HepG2 (cell line): ENCODE data around the gene GAS2. TPM values are rescaled to one million over a fixed set of nuclear protein-coding genes. Genes with fewer than 3 reads are reported as not detected.

ENCODE experiments used
- CBFB ChIP-seq: sonication (generic); formaldehyde crosslinking; IDR thresholded peaks from 2 replicates; pipeline ENCODE4 v1.4.0; 2020; ENCODE audit warnings: missing genetic modification reagents
- CEBPB ChIP-seq: IDR thresholded peaks from 2 replicates; pipeline ENCODE4 v1.6.1; 2011; ENCODE audit warnings: low read depth, low read length, improper control_type of control experiment, borderline replicate concordance
- CSRNP2 ChIP-seq: sonication (generic); formaldehyde crosslinking; conservative IDR thresholded peaks from 2 replicates; pipeline ENCODE4 v1.8.0; 2022; ENCODE audit warnings: low read depth, missing genetic modification reagents
- GATAD2A ChIP-seq: IDR thresholded peaks from 2 replicates; pipeline ENCODE4 v1.6.1; 2016
- HMGXB3 ChIP-seq: sonication (generic); formaldehyde crosslinking; IDR thresholded peaks from 2 replicates; pipeline ENCODE4 v1.4.0; 2020; ENCODE audit warnings: missing genetic modification reagents, borderline replicate concordance
- KLF16 ChIP-seq, 2 experiments: sonication (generic) in 1 of 2; formaldehyde crosslinking in 1 of 2; IDR thresholded peaks; 2 replicates each; pipeline versions ENCODE4 v1.6.1 to v1.8.0; 2016 to 2023; ENCODE audit warnings: missing genetic modification reagents in 2 of 2, missing compliant biosample characterization in 1 of 2
- MXD4 ChIP-seq: IDR thresholded peaks from 2 replicates; pipeline ENCODE4 v1.6.1; 2016; ENCODE audit warnings: mild to moderate bottlenecking, missing biosample characterization, missing genetic modification reagents
- NFE2 ChIP-seq: sonication (generic); formaldehyde crosslinking; IDR thresholded peaks from 2 replicates; pipeline ENCODE4 v1.4.0; 2020; ENCODE audit warnings: missing genetic modification reagents
- RCOR2 ChIP-seq: IDR thresholded peaks from 2 replicates; pipeline ENCODE4 v1.6.1; 2016; ENCODE audit warnings: missing biosample characterization, missing genetic modification reagents
- RNF2 ChIP-seq: fragments of 450-650 bp; conservative IDR thresholded peaks from 2 replicates; pipeline ENCODE4 v1.6.1; 2016; ENCODE audit warnings: low read depth
- SMAD3 ChIP-seq: sonication (generic); formaldehyde crosslinking; IDR thresholded peaks from 2 replicates; pipeline ENCODE4 v1.4.0; 2020; ENCODE audit warnings: missing genetic modification reagents
- SP5 ChIP-seq: IDR thresholded peaks from 2 replicates; pipeline ENCODE4 v1.6.1; 2016; ENCODE audit warnings: low read depth, borderline replicate concordance
- SSRP1 ChIP-seq: IDR thresholded peaks from 2 replicates; pipeline ENCODE4 v1.6.1; 2016; ENCODE audit warnings: control low read depth
- TBP ChIP-seq: sonication (generic); formaldehyde crosslinking; IDR thresholded peaks from 2 replicates; pipeline ENCODE4 v1.5.0; 2020; ENCODE audit warnings: missing genetic modification reagents
- THAP9 ChIP-seq: sonication (generic); formaldehyde crosslinking; IDR thresholded peaks from 2 replicates; pipeline ENCODE4; 2020; ENCODE audit warnings: missing genetic modification reagents, mild to moderate bottlenecking, borderline replicate concordance
- ZFY ChIP-seq: sonication (generic); formaldehyde crosslinking; IDR thresholded peaks from 2 replicates; pipeline ENCODE4 v1.4.0; 2020; ENCODE audit warnings: missing genetic modification reagents
- ZNF510 ChIP-seq: sonication (generic); formaldehyde crosslinking; IDR thresholded peaks from 2 replicates; pipeline ENCODE4 v1.4.0; 2020; ENCODE audit warnings: low read depth, mild to moderate bottlenecking, missing genetic modification reagents
- ZNF597 ChIP-seq: sonication (generic); formaldehyde crosslinking; IDR thresholded peaks from 2 replicates; pipeline ENCODE4 v1.5.0; 2020; ENCODE audit warnings: missing genetic modification reagents
- ZNF800 ChIP-seq: sonication (generic); formaldehyde crosslinking; IDR thresholded peaks from 2 replicates; pipeline ENCODE4 v1.4.0; 2020; ENCODE audit warnings: missing genetic modification reagents
- ZSCAN20 ChIP-seq: sonication (generic); formaldehyde crosslinking; IDR thresholded peaks from 2 replicates; pipeline ENCODE4 v1.4.0; 2020; ENCODE audit warnings: missing genetic modification reagents, mild to moderate bottlenecking, borderline replicate concordance
- polyA plus RNA-seq, 8 experiments: library from polyadenylated mRNA; depleted of rRNA in 3 of 8; stranded (reverse) in 7 of 8; unstranded in 1 of 8; fragments of >200 nt; fragmentation: Illumina TruSeq in 4 of 8; extraction: Trizol in 4 of 8; gene quantifications; 2 replicates each; pipeline versions ENCODE4 v1.2.1 to v1.2.3, GENCODE V29; 2011 to 2016; ENCODE audit warnings: low read depth in 4 of 8, missing spikeins in 1 of 8, mixed read lengths in 1 of 8; ENCODE audit not compliant: insufficient read depth in 1 of 8
- total RNA-seq, 5 experiments: library from RNA; depleted of rRNA; stranded (reverse); fragments of >200 nt; fragmentation: Illumina TruSeq; extraction: Trizol; gene quantifications; 2 replicates each; pipeline ENCODE4 v1.2.3, GENCODE V29; 2016; ENCODE audit warnings: low read depth in 1 of 5

Gene GAS2
- total and polyA plus RNA-seq, 2 of the 13 experiments (the other 11 are each of a cell fraction or from before 2014, with no cell fraction given), result 26.0 to 85.1 TPM

DNA sequence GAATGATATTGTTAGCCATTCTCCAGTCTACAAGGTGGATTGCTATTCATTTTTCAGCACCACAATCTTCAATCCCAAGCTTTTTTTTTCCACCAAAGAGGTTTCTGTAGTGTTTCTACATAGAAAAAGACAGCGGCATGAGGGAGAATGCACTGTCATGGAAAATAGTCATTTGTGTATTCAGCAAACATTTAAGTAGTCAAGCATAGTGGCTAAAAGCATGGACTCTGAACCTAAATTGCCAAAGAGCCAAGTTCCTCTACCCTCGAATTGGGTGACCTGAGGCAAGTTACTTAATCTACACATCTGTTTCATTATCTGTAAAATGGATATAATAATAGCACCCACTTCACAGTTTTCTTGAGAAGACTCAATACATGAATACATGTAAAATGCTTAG lies 14.2 kb downstream of the GAS2 start (continued):
- TF ChIP-seq RNF2 (no peak), SSRP1 (CRISPR knock-in tag) (no peak), THAP9 (CRISPR knock-in tag) (no peak), CBFB (CRISPR knock-in tag) (no peak), HMGXB3 (CRISPR knock-in tag) (no peak), RCOR2 (CRISPR knock-in tag) (peak; percentile 62; the same call in 1 of the 2 replicates), ZNF510 (CRISPR knock-in tag) (no peak), TBP (CRISPR knock-in tag) (no peak), NFE2 (CRISPR knock-in tag) (0 out of 2 replicates have a peak, but pooled peaks have one; percentile 17), ZNF800 (CRISPR knock-in tag) (peak; percentile 34; the same call in 1 of the 2 replicates), CSRNP2 (CRISPR knock-in tag) (no peak), MXD4 (CRISPR knock-in tag) (0 out of 2 replicates have a peak, but pooled peaks have one; percentile 26), CEBPB (peak; percentile 80), ZSCAN20 (CRISPR knock-in tag) (no peak), SMAD3 (no peak), ZNF597 (CRISPR knock-in tag) (no peak), KLF16 (CRISPR knock-in tag; IDR thresholded peaks at IDR 0.05) (0 out of 4 replicates have a peak, but pooled peaks of 1 of the 2 experiments have one; percentile 17), SP5 (CRISPR knock-in tag) (peak; percentile 24; the same call in 1 of the 2 replicates), GATAD2A (CRISPR knock-in tag) (peak; percentile 91), ZFY (CRISPR knock-in tag) (no peak)
